Cardiac septum (tissue), 1 donor: Measurements from ENCODE around the gene CAV2. TPM values are rescaled to one million over a fixed set of nuclear protein-coding genes. Genes with fewer than 3 reads are reported as not detected.

Experiments
- total RNA-seq: library from RNA; stranded (reverse); fragmentation: NEBNext Ultra II Directional; extraction: Animal tissue kit (Norgen Biotek cat#: 25700); gene quantifications from one replicate; pipeline ENCODE4 v1.2.1, GENCODE V29; 2021
- donor health status: DM: no; HTN: no; CAD: no.

The CAV2 gene
- total RNA-seq, 1 donor from 2014 or later = 311 TPM

Other genes starting within 250 kb of the CAV2 start
- gene CAV1, start 25.3 kb downstream of the CAV2 start, total RNA-seq = 311 TPM
- 9.2 TPM for gene MET, start 172.5 kb downstream of the CAV2 start, total RNA-seq